ENCODE data around the gene LHFPL2.

LHFPL2 gene

DNA sequence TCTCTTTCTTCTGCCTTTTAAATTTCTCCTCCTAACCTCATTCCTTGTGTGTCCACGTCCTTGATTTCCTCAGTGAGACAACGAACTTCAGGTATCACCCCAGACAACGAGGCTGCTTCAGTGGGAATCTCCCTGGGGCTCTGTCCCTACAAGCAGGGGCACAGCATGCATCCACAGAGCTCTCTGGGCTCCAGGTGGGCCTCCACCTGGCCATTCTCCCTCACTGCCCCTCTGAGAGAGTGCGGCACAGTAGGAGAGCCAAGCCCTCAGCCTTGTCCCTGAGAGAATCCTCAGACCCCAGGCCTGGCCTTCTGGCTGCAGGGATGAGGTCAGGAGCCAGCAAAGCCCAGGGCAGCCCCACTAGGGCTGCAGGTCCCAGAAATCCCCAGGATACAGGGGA lies 105.3 kb downstream of the LHFPL2 start:
- peaks cover 0 to 13% of the 10 kb centered on the region in 2 donors for H3K4me1 ChIP-seq (ENCODE audit: control insufficient read depth in 1 of 2, insufficient read depth in 2 of 2, low read length in 2 of 2)
- no peak overlapping the region for H3K27ac ChIP-seq (ENCODE audit: low read depth, low read length)
- no peaks in the 10 kb centered on the region for H3K9me3 ChIP-seq (ENCODE audit: control insufficient read depth in 1 of 2, low read length in 2 of 2)
- H3K36me3 ChIP-seq (ENCODE audit: control insufficient read depth in 1 of 2, insufficient read depth in 2 of 2, low read length in 2 of 2), result no peaks in the 10 kb centered on the region
- H3K9ac ChIP-seq (ENCODE audit: low read depth in 1 of 2, low read length in 2 of 2), result no peak overlapping the region
- H3K4me3 ChIP-seq (ENCODE audit: low read depth in 1 of 2, low read length in 2 of 2), result no peak overlapping the region
- H3K27me3 ChIP-seq (ENCODE audit: control insufficient read depth in 1 of 2, insufficient read depth in 2 of 2, low read length in 2 of 2), result no peaks in the 10 kb centered on the region

DNA sequence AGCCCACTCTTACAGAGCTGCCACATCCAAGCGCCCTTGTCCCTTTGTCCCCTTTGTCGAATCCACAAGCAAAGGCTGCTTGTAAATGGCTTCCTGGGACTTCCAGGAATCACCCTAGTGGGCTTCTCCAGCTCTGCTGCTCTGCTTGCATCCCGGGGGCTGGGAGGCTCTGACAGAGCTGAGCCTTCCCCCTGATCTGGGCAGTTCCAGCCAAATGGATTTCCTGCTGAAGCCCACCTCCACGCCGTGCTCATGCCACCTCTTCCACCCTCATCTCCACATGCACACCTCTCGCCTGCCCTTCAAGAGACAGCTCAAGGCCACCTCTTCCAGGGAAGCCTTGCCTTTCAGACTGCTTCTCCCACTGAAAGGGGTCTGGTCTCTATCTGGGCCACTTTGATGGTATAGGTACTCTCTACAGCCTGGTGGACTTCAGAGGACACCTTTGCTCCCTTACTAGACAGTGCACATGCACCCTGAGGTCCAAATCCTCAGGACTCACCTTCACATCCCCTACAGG lies 106.2 kb downstream of the LHFPL2 start:
- Histone ChIP-seq H3K27me3 (ENCODE audit: control insufficient read depth in 1 of 2, insufficient read depth in 2 of 2, low read length in 2 of 2) (no peaks in the 10 kb centered on the region), H3K27ac (ENCODE audit: low read depth, low read length) (no peak overlapping the region), H3K9me3 (ENCODE audit: control insufficient read depth in 1 of 2, low read length in 2 of 2) (no peaks in the 10 kb centered on the region), H3K4me3 (ENCODE audit: low read depth in 1 of 2, low read length in 2 of 2) (no peak overlapping the region), H3K36me3 (ENCODE audit: control insufficient read depth in 1 of 2, insufficient read depth in 2 of 2, low read length in 2 of 2) (no peaks in the 10 kb centered on the region), H3K9ac (ENCODE audit: low read depth in 1 of 2, low read length in 2 of 2) (no peak overlapping the region), H3K4me1 (ENCODE audit: control insufficient read depth in 1 of 2, insufficient read depth in 2 of 2, low read length in 2 of 2) (peaks cover 0 to 10% of the 10 kb centered on the region in 2 donors)

DNA sequence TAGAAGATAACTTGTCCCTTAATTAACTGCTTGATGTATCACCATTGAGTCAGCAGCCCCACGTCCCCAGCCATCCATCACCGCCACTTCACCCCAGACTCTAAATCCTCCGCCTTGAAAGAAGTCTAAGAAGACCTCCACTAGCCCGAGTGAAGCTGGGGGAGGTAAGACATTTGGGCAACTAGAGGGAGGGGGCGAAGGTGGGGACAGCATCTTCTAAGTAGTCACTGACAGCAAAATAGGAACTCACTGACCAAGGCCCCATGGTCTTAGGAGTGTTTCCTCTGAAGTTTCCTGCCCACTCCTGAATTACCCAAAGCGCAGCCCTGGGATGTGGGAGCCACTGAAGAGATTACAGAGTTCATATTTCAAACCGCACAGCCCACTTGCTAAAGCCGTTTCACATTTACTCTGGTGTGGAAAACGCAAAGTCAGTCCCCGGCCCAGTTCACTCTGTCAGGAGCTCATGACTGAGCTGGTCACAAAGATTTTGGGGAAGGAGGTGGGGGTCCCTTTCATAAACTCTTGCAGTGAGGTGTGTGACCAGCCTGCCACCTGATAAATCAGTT lies 107.4 kb downstream of the LHFPL2 start:
- Histone ChIP-seq H3K36me3 (ENCODE audit: control insufficient read depth in 1 of 2, insufficient read depth in 2 of 2, low read length in 2 of 2) (no peaks in the 10 kb centered on the region), H3K9ac (ENCODE audit: low read depth in 1 of 2, low read length in 2 of 2) (no peak overlapping the region), H3K27ac (ENCODE audit: low read depth, low read length) (no peak overlapping the region), H3K9me3 (ENCODE audit: control insufficient read depth in 1 of 2, low read length in 2 of 2) (no peaks in the 10 kb centered on the region), H3K27me3 (ENCODE audit: control insufficient read depth in 1 of 2, insufficient read depth in 2 of 2, low read length in 2 of 2) (no peaks in the 10 kb centered on the region), H3K4me3 (ENCODE audit: low read depth in 1 of 2, low read length in 2 of 2) (no peak overlapping the region), H3K4me1 (ENCODE audit: control insufficient read depth in 1 of 2, insufficient read depth in 2 of 2, low read length in 2 of 2) (peaks cover 0 to 4% of the 10 kb centered on the region in 2 donors)

DNA sequence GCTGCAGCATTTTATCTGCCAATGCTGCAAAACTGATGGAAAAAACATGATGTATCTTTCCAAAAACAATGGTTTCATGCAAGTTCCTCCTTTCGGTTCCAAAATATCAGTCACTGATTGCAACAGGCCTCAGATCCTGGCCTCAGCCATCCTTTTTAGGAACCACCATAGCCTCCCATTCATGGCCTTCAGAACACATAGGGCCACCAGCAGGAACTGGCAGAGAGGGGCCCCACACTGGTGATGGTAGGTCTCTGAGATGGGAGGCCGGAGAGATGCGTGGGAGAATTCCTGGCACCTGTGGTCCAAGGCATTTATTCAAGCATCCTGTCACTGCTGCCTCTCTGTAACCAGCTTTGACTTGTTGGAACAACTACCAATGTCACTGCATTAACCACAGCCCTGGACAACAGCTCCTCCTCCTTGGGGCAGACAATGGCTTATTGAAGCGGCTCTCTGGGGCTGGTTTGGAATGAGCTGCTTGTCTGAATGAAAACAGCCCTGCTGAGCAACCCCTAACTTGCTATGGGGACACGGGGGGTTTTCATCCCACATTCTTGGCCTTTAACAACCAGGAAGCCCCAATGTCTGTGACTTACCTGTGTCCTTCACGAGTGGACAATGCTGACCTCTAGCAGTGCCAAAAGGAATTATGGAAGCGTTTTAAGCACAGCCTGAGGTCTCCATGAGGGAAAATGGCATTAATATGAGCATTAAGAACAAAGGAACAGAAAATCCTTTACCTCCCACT lies 108.1 kb downstream of the LHFPL2 start:
- Histone ChIP-seq H3K9ac (ENCODE audit: low read depth in 1 of 2, low read length in 2 of 2) (no peak overlapping the region), H3K4me3 (ENCODE audit: low read depth in 1 of 2, low read length in 2 of 2) (no peak overlapping the region), H3K27me3 (ENCODE audit: control insufficient read depth in 1 of 2, insufficient read depth in 2 of 2, low read length in 2 of 2) (no peaks in the 10 kb centered on the region), H3K27ac (ENCODE audit: low read depth, low read length) (no peak overlapping the region), H3K36me3 (ENCODE audit: control insufficient read depth in 1 of 2, insufficient read depth in 2 of 2, low read length in 2 of 2) (no peaks in the 10 kb centered on the region), H3K9me3 (ENCODE audit: control insufficient read depth in 1 of 2, low read length in 2 of 2) (no peaks in the 10 kb centered on the region), H3K4me1 (ENCODE audit: control insufficient read depth in 1 of 2, insufficient read depth in 2 of 2, low read length in 2 of 2) (peaks cover 0 to 3% of the 10 kb centered on the region in 2 donors)

DNA sequence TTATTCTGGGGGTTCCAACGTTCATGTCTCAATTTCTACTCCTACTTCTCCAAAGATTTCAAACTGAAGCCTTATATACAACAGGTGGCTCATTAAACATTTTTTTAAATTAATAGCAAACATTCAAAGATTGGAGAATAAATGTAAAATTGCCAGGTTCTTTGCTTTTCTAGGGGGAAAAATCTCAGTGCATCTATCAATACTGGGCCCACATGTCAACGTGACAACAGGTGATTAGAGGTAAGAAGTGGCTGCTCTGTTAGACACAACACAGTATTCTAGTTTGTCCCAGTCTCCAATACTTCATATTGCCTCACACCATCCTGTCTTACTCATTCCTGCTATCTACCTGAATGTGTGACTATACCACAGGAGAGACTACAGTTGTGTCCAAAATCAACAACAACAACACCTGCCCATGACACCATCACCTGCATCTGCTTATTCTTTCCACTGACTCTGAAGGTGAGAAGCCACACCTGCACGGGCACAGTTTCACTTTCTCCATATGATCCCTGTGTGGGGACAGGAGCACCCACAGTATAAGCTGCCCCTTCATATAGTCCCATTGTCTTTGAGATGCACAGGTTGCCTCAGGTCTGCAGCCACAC lies 110.2 kb downstream of the LHFPL2 start:
- Histone ChIP-seq H3K9me3 (ENCODE audit: control insufficient read depth in 1 of 2, low read length in 2 of 2) (no peaks in the 10 kb centered on the region), H3K27ac (ENCODE audit: low read depth, low read length) (no peak overlapping the region), H3K36me3 (ENCODE audit: control insufficient read depth in 1 of 2, insufficient read depth in 2 of 2, low read length in 2 of 2) (no peaks in the 10 kb centered on the region), H3K27me3 (ENCODE audit: control insufficient read depth in 1 of 2, insufficient read depth in 2 of 2, low read length in 2 of 2) (no peaks in the 10 kb centered on the region), H3K4me3 (ENCODE audit: low read depth in 1 of 2, low read length in 2 of 2) (no peak overlapping the region), H3K4me1 (ENCODE audit: control insufficient read depth in 1 of 2, insufficient read depth in 2 of 2, low read length in 2 of 2) (no peaks in the 10 kb centered on the region), H3K9ac (ENCODE audit: low read depth in 1 of 2, low read length in 2 of 2) (no peak overlapping the region)

DNA sequence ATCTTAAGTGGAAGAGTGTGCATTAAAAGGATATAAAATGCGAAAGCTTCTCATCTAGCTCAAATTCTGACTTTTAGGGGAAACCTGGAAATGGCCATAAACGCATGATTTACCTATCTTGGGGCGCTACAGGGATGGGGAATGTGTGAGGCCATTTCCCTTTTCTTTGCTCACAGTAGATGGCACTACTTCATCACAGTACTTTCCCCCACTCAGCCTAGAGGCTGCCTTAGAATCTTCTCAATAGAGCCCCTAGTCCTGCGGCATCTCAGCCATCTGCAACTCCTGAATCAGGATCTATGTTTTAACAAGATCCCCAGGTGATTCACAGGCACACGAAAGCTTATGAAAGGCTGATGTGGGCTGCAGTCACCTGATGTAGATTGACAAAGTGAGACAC lies 110.8 kb downstream of the LHFPL2 start:
- Histone ChIP-seq H3K27ac (ENCODE audit: low read depth, low read length) (no peak overlapping the region), H3K4me1 (ENCODE audit: control insufficient read depth in 1 of 2, insufficient read depth in 2 of 2, low read length in 2 of 2) (no peaks in the 10 kb centered on the region), H3K9me3 (ENCODE audit: control insufficient read depth in 1 of 2, low read length in 2 of 2) (no peaks in the 10 kb centered on the region), H3K27me3 (ENCODE audit: control insufficient read depth in 1 of 2, insufficient read depth in 2 of 2, low read length in 2 of 2) (no peaks in the 10 kb centered on the region), H3K4me3 (ENCODE audit: low read depth in 1 of 2, low read length in 2 of 2) (no peak overlapping the region), H3K9ac (ENCODE audit: low read depth in 1 of 2, low read length in 2 of 2) (no peak overlapping the region), H3K36me3 (ENCODE audit: control insufficient read depth in 1 of 2, insufficient read depth in 2 of 2, low read length in 2 of 2) (no peaks in the 10 kb centered on the region)

DNA sequence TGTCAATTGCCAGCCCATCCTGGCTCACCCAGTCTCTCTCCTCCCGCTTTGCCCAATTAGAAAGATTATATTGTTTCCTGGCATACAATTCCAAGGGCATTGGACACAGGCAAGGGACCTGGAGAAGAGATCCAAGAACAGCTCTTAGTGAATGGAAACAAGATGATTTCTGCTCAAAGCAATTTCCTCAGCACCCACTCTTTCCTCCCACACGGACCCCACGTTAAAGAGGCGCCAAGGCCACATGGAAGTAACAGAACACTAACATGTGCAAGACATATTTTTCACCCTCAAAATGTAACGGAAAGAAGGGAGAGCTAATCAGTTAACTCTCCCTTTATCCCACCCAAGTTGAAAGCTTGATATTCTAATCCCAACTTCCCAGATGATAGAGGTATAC lies 111.2 kb downstream of the LHFPL2 start:
- Histone ChIP-seq H3K4me3 (ENCODE audit: low read depth in 1 of 2, low read length in 2 of 2) (no peak overlapping the region), H3K9me3 (ENCODE audit: control insufficient read depth in 1 of 2, low read length in 2 of 2) (no peaks in the 10 kb centered on the region), H3K36me3 (ENCODE audit: control insufficient read depth in 1 of 2, insufficient read depth in 2 of 2, low read length in 2 of 2) (no peaks in the 10 kb centered on the region), H3K27me3 (ENCODE audit: control insufficient read depth in 1 of 2, insufficient read depth in 2 of 2, low read length in 2 of 2) (no peaks in the 10 kb centered on the region), H3K27ac (ENCODE audit: low read depth, low read length) (no peak overlapping the region), H3K4me1 (ENCODE audit: control insufficient read depth in 1 of 2, insufficient read depth in 2 of 2, low read length in 2 of 2) (no peaks in the 10 kb centered on the region), H3K9ac (ENCODE audit: low read depth in 1 of 2, low read length in 2 of 2) (no peak overlapping the region)

DNA sequence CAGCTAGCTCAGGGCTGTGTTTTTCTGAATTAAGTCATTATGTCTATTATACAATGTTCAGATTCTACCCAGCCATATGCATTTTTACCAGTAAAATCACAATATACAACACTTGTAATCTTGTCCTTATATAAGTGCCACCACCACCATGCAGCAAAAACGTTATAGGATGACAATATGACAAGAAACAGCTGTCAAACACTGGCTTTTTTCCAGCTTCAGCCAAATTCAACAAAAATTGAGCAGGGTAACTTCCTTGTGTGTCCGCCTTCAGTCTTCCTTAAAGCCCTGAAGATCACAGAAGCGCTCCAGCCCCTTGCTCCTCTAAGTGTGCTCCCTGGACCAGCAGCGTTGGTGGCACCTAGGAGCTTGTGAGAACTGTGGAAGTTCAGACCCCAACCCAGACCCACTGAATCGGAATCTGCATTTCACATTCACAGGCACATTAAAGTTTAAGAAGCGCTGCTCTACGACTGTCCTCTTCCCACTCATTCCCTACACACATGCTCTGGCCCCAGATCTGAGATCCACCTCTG lies 111.8 kb downstream of the LHFPL2 start:
- H3K9ac ChIP-seq (ENCODE audit: low read depth in 1 of 2, low read length in 2 of 2), result no peak overlapping the region
- no peak overlapping the region for H3K4me3 ChIP-seq (ENCODE audit: low read depth in 1 of 2, low read length in 2 of 2)
- H3K27me3 ChIP-seq (ENCODE audit: control insufficient read depth in 1 of 2, insufficient read depth in 2 of 2, low read length in 2 of 2), result no peaks in the 10 kb centered on the region
- H3K9me3 ChIP-seq (ENCODE audit: control insufficient read depth in 1 of 2, low read length in 2 of 2), result no peaks in the 10 kb centered on the region
- no peaks in the 10 kb centered on the region for H3K4me1 ChIP-seq (ENCODE audit: control insufficient read depth in 1 of 2, insufficient read depth in 2 of 2, low read length in 2 of 2)
- H3K36me3 ChIP-seq (ENCODE audit: control insufficient read depth in 1 of 2, insufficient read depth in 2 of 2, low read length in 2 of 2), result no peaks in the 10 kb centered on the region
- H3K27ac ChIP-seq (ENCODE audit: low read depth, low read length), result no peak overlapping the region

DNA sequence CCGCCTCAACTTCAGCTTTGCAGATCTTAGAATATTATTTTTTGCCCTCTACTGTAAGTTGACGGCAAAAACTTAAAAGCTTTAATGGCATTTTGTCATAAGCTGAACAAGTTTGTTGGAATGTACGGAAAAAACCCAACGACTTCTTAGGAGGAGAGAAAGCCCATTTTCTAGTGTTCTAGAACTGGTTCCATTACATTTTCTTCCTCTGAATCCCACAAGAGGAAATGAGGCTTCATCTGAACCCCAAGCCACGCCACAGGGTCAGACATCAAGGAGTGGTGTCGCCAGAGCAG lies 113.7 kb downstream of the LHFPL2 start:
- no peaks in the 10 kb centered on the region for H3K4me1 ChIP-seq (ENCODE audit: control insufficient read depth in 1 of 2, insufficient read depth in 2 of 2, low read length in 2 of 2)
- no peak overlapping the region for H3K4me3 ChIP-seq (ENCODE audit: low read depth in 1 of 2, low read length in 2 of 2)
- H3K9me3 ChIP-seq (ENCODE audit: control insufficient read depth in 1 of 2, low read length in 2 of 2), result no peaks in the 10 kb centered on the region
- H3K9ac ChIP-seq (ENCODE audit: low read depth in 1 of 2, low read length in 2 of 2), result no peak overlapping the region
- no peak overlapping the region for H3K27ac ChIP-seq (ENCODE audit: low read depth, low read length)
- H3K27me3 ChIP-seq (ENCODE audit: control insufficient read depth in 1 of 2, insufficient read depth in 2 of 2, low read length in 2 of 2), result no peaks in the 10 kb centered on the region
- no peaks in the 10 kb centered on the region for H3K36me3 ChIP-seq (ENCODE audit: control insufficient read depth in 1 of 2, insufficient read depth in 2 of 2, low read length in 2 of 2)

DNA sequence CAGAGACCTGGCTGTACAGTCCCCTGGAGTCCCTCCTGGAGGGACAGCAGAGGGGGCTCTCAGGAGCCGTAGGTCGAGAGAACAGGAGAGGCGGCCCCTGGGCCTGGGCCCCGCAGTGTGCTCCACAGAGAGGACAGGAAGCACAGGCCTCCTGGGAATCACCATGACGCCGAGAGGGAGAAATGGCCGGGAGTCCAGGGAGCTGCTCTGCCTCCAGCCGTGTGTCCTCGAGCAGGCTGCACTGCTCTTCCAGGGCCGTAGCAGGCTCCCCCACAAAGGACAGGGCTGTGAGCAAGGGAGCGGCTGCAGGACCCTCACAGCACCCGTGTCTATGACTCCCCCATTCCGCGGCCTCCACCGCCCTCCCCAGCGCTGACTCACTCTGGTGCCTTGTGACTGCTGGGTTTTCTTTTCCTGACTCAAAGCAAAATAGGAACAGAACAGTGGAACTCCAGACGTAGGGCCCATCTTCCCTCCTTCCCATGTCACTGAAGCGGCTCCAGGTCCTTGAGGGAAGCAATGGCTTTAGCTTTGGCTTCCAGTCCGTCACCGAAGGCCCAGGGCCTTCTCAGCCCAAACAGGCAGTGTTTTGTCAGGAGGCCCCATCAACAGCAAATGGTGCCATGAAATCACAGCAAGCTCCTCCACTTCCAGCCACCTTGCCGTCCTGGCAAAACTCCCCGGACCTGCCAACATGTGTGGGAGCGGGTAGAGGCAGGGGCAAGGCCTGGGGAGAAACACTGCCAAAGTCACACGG lies 114.2 kb downstream of the LHFPL2 start:
- Histone ChIP-seq H3K4me1 (ENCODE audit: control insufficient read depth in 1 of 2, insufficient read depth in 2 of 2, low read length in 2 of 2) (no peaks in the 10 kb centered on the region), H3K27me3 (ENCODE audit: control insufficient read depth in 1 of 2, insufficient read depth in 2 of 2, low read length in 2 of 2) (no peaks in the 10 kb centered on the region), H3K9me3 (ENCODE audit: control insufficient read depth in 1 of 2, low read length in 2 of 2) (no peaks in the 10 kb centered on the region), H3K4me3 (ENCODE audit: low read depth in 1 of 2, low read length in 2 of 2) (no peak overlapping the region), H3K36me3 (ENCODE audit: control insufficient read depth in 1 of 2, insufficient read depth in 2 of 2, low read length in 2 of 2) (no peaks in the 10 kb centered on the region), H3K9ac (ENCODE audit: low read depth in 1 of 2, low read length in 2 of 2) (no peak overlapping the region), H3K27ac (ENCODE audit: low read depth, low read length) (peak overlapping the region; percentile 43)
